K562 (cell line): ENCODE data around the gene DDX51. TPM values are rescaled to one million over a fixed set of nuclear protein-coding genes. Genes with fewer than 3 reads are reported as not detected.

Source experiments
- ATAC-seq: fragments of 200-7000 bp; cut with Tn5 transposase; 3 replicates; pipeline ENCODE4 v1.9.1; 2020; ENCODE audit warnings: moderate library complexity
- BruUV-seq: library from RNA; stranded (reverse); fragments of 400-500 nt; replicated peaks from 2 replicates; lab custom pipeline; 2021; lab: Mats Ljungman, UMichigan
- CTCF ChIA-PET: fragments of 300-600 bp; formaldehyde crosslinking; extraction: SDS; loops from one replicate; lab custom pipeline; 2021; ENCODE audit warnings: low intra/inter-chr PET ratio; lab: Yijun Ruan, JAX
- POLR2A ChIA-PET: fragments of 300-600, 350-650 bp; sonication (Branson Sonifier 250); formaldehyde crosslinking; extraction: SDS; loops from one replicate; lab custom pipeline; 2021; ENCODE audit warnings: antibody characterized with exemption, inconsistent platforms; lab: Yijun Ruan, JAX
- DNase-seq, 4 experiments: peaks; one replicate each; pipeline versions ENCODE4 v3.0.0 to v3.0.0-alpha.2; 2011 to 2018; ENCODE audit warnings: low spot score in 3 of 4, mixed read lengths in 3 of 4; ENCODE audit errors: extremely low read depth in 1 of 4
- FAIRE-seq: peaks from 2 replicates; lab custom pipeline; 2011; peaks lifted over from hg19 to GRCh38; lab: Jason Lieb, UNC
- H2AFZ ChIP-seq: 2 replicates; pipeline ENCODE4 v1.6.0; 2011; ENCODE audit warnings: low read depth, low read length, control low read depth, inconsistent platforms
- H3K27ac ChIP-seq: fragments of 200-600 bp; 3 replicates; pipeline ENCODE4 v1.8.0; 2011; ENCODE audit warnings: low read depth, mild to moderate bottlenecking, control low read depth, inconsistent platforms, low read length, moderate library complexity, mixed read lengths; ENCODE audit errors: extremely low read depth
- H3K27me3 ChIP-seq, 2 experiments: fragments of 300-600 bp in 1 of 2; 2 replicates in 1 of 2; 3 replicates in 1 of 2; pipeline versions ENCODE4 v1.6.0 to v1.8.0; 2011; ENCODE audit warnings: inconsistent platforms in 2 of 2, low read length in 2 of 2, mild to moderate bottlenecking in 1 of 2, mixed read lengths in 1 of 2, moderate library complexity in 1 of 2; ENCODE audit not compliant: control insufficient read depth in 2 of 2, insufficient read depth in 2 of 2
- H3K36me3 ChIP-seq: fragments of 300-600 bp; 3 replicates; pipeline ENCODE4 v1.8.0; 2011; ENCODE audit warnings: mild to moderate bottlenecking, low read length, inconsistent platforms; ENCODE audit not compliant: control insufficient read depth, insufficient read depth
- H3K4me1 ChIP-seq, 2 experiments: fragments of 200-600 bp in 1 of 2; replicated peaks in 1 of 2; 2 replicates in 1 of 2; 3 replicates in 1 of 2; pipeline versions ENCODE4 v1.5.1 to v1.8.0; 2011; ENCODE audit warnings: inconsistent platforms in 2 of 2, low read length in 2 of 2, mild to moderate bottlenecking in 1 of 2, mixed read lengths in 1 of 2, moderate library complexity in 1 of 2; ENCODE audit not compliant: control insufficient read depth in 2 of 2, insufficient read depth in 2 of 2
- H3K4me2 ChIP-seq: 2 replicates; pipeline ENCODE4 v1.6.1; 2011; ENCODE audit warnings: low read length, control low read depth, inconsistent platforms, mixed read lengths; ENCODE audit not compliant: insufficient read depth
- H3K4me3 ChIP-seq: fragments of 200-600 bp; sonication (generic), shearing (Covaris generic); 2 replicates; pipeline ENCODE4 v1.5.1; 2016; ENCODE audit warnings: control low read depth, inconsistent platforms
- H3K79me2 ChIP-seq: fragments of 200-600 bp; 3 replicates; pipeline ENCODE4 v1.8.0; 2011; ENCODE audit warnings: low read length, inconsistent platforms; ENCODE audit not compliant: control insufficient read depth, insufficient read depth
- H3K9ac ChIP-seq, 2 experiments: 2 replicates each; pipeline versions ENCODE4 v1.6.0 to v1.6.1; 2011; ENCODE audit warnings: low read depth in 2 of 2, low read length in 2 of 2, control low read depth in 1 of 2, inconsistent platforms in 1 of 2, mild to moderate bottlenecking in 1 of 2, mixed read lengths in 1 of 2; ENCODE audit not compliant: insufficient read depth in 1 of 2
- H3K9me1 ChIP-seq: one replicate; pipeline ENCODE4 v1.6.0; 2011; ENCODE audit warnings: inconsistent platforms, mild to moderate bottlenecking, low read length, moderate library complexity; ENCODE audit not compliant: control insufficient read depth, insufficient read depth
- H3K9me3 ChIP-seq: replicated peaks from 2 replicates; pipeline ENCODE4 v1.5.1; 2011; ENCODE audit warnings: low read depth, low read length, inconsistent platforms; ENCODE audit not compliant: control insufficient read depth, insufficient read depth
- H4K20me1 ChIP-seq: replicated peaks from 2 replicates; pipeline ENCODE4 v1.6.1; 2011; ENCODE audit warnings: low read length, inconsistent platforms, mixed read lengths; ENCODE audit not compliant: control insufficient read depth, insufficient read depth
- BRD9 ChIP-seq: fragments of 450-650 bp; IDR thresholded peaks from 2 replicates; pipeline ENCODE4 v1.6.1; 2018; ENCODE audit warnings: low read depth; ENCODE audit not compliant: partially characterized antibody
- CEBPG ChIP-seq, 3 experiments: fragments of 200-800 bp in 1 of 3; sonication (Bioruptor generic) in 1 of 3; sonication (generic) in 1 of 3; formaldehyde crosslinking in 1 of 3; IDR thresholded peaks in 2 of 3; conservative IDR thresholded peaks in 1 of 3; 2 replicates each; pipeline versions ENCODE4 v1.6.1 to v1.8.0; 2016 to 2022; ENCODE audit warnings: missing compliant biosample characterization in 2 of 3, missing genetic modification characterization in 2 of 3, mild to moderate bottlenecking in 1 of 3, missing genetic modification reagents in 1 of 3
- CREBBP ChIP-seq: IDR thresholded peaks from one replicate; pipeline ENCODE4 v1.6.1; 2012; ENCODE audit warnings: low read depth, mild to moderate bottlenecking, control low read depth, inconsistent platforms, low read length
- ELF2 ChIP-seq: fragments of 250-450 bp; sonication (Bioruptor Pico); IDR thresholded peaks from 2 replicates; pipeline ENCODE4 v1.5.0; 2021; ENCODE audit warnings: mild to moderate bottlenecking
- LEF1 ChIP-seq: fragments of 450-650 bp; IDR thresholded peaks from 2 replicates; pipeline ENCODE4 v1.6.1; 2016; ENCODE audit warnings: mild to moderate bottlenecking
- ZBTB5 ChIP-seq: fragments of 450-650 bp; IDR thresholded peaks from 2 replicates; pipeline ENCODE4 v1.6.1; 2017; ENCODE audit warnings: antibody characterized with exemption
- ZKSCAN3 ChIP-seq: fragments of 250-450 bp; sonication (Bioruptor Pico); IDR thresholded peaks from 2 replicates; pipeline ENCODE4 v1.4.0; 2020
- ZNF12 ChIP-seq: sonication (generic); formaldehyde crosslinking; IDR thresholded peaks from 2 replicates; pipeline ENCODE4 v1.4.0; 2020; ENCODE audit warnings: mild to moderate bottlenecking, missing genetic modification reagents
- ZNF24 ChIP-seq: fragments of 450-650 bp; IDR thresholded peaks from 2 replicates; pipeline ENCODE4 v1.6.1; 2016
- WGBS: fragments of 100-300 bp; shearing (Covaris generic); methylation state at CpG from one replicate; pipeline ENCODE4 v1.1.6; 2016; ENCODE audit warnings: low coverage, mixed read lengths; ENCODE audit not compliant: insufficient coverage; ENCODE audit errors: missing lambda C conversion rate; 5-methylcytosine and 5-hydroxymethylcytosine counted together
- in situ Hi-C: fragments of 300-500 bp; cut with MboI; formaldehyde crosslinking; loops from 4 replicates; pipeline ENCODE4 v1.15.0; 2018; ENCODE audit warnings: inconsistent platforms, mixed read lengths
- intact Hi-C: fragments of 100-400 bp; cut with micrococcal nuclease; formaldehyde crosslinking; loops from 2 replicates; pipeline ENCODE4 v1.14.2; 2022
- polyA plus RNA-seq, 8 experiments: library from polyadenylated mRNA; depleted of rRNA in 4 of 8; stranded (reverse) in 5 of 8; unstranded in 3 of 8; fragments of >200 nt; fragmentation: Nextera tagmentation in 2 of 8; fragmentation: Illumina TruSeq in 1 of 8; extraction: Ambion mirVana in 2 of 8; extraction: Trizol in 1 of 8; gene quantifications; 2 replicates each; pipeline versions ENCODE4 v1.2.1 to v1.2.3, GENCODE V29; 2011 to 2014; ENCODE audit warnings: inconsistent platforms in 1 of 8, missing spikeins in 1 of 8
- total RNA-seq, 7 experiments: library from RNA; depleted of rRNA in 6 of 7; stranded (reverse); fragments of >200 nt in 6 of 7; fragmentation: Illumina TruSeq in 2 of 7; extraction: Trizol in 2 of 7; gene quantifications; 2 replicates each; pipeline versions ENCODE4 v1.2.1 to v1.2.3, GENCODE V29; 2011 to 2021; ENCODE audit warnings: low replicate concordance in 1 of 7
- TF ChIP-seq, protein P1 (sequence below), 3 experiments: fragments of 200-800 bp in 1 of 3; fragments of 250-450 bp in 1 of 3; fragments of 450-650 bp in 1 of 3; sonication (Bioruptor Pico) in 1 of 3; sonication (Bioruptor generic) in 1 of 3; formaldehyde crosslinking in 1 of 3; IDR thresholded peaks; 2 replicates each; pipeline versions ENCODE4 v1.6.1 to v1.8.0; 2016 to 2022; ENCODE audit warnings: mild to moderate bottlenecking in 2 of 3, missing genetic modification characterization in 2 of 3, missing compliant biosample characterization in 1 of 3, moderate library complexity in 1 of 3
- TF ChIP-seq, protein P2 (sequence below), 2 experiments: fragments of 450-650 bp; conservative IDR thresholded peaks; 2 replicates each; pipeline ENCODE4 v1.6.1; 2017; ENCODE audit warnings: mild to moderate bottlenecking in 2 of 2, moderate library complexity in 2 of 2
- TF ChIP-seq, protein P3 (sequence below): fragments of 450-650 bp; conservative IDR thresholded peaks from 2 replicates; pipeline ENCODE4 v1.6.1; 2016; ENCODE audit warnings: missing genetic modification characterization, low read depth, mild to moderate bottlenecking, missing compliant biosample characterization, moderate library complexity

The DDX51 gene
- total and polyA plus RNA-seq, 9 of the 15 experiments (the other 6 are each of a cell fraction or from before 2014, with no cell fraction given): 1.1 to 35.9 (median 12.4) TPM

DNA sequence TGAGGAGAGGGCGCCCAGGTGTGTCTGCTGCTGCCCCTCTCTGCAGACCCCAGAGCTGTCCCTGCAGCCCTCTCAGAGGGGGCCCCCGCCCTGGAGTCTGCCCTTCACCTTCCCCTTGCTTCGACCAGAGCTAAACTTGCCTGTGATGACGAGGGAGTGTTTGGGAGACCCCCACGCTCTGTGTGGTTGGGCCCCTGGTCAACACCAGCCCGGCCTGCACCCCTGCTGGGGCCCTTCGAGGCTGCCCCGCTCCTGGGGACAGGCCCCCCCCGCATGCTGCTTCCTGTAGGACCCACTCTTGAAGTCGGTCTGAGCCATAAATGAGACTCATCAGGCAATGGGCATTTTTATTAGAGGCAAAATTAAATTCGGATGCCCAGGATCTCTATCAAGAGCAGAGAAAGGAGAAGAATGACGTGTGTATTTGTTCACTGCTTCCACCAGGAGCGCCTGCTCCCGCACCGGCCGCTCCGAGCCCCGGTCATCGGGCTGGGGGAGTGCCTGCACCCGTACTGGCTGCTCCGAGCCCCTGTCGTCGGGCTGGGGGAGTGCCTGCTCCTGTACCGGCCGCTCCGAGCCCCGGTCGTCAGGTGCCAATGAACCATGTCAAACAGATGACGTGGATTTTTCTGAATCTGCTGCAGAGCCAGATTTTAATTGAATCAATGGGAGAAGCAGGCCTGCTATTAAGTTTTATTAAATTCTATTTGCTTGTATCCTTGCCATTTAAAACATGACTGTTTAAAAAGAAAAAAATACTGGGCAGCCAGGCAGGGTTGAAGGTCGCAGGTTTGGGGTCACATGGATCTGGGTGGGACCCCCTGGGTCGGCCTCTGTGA, 47.8 kb upstream of the DDX51 start:
- peaks cover 19% of the 10 kb centered on the region for H3K9me3 ChIP-seq
- H3K36me3 ChIP-seq: no peaks in the 10 kb centered on the region
- no peak overlapping the region for H3K4me2 ChIP-seq
- H2AFZ ChIP-seq: no peak overlapping the region
- no peak for ATAC-seq
- H3K9me1 ChIP-seq: no peaks in the 10 kb centered on the region
- in situ Hi-C loops: no loop called here
- H3K4me1 ChIP-seq: peaks cover 3 to 48% of the 10 kb centered on the region in 2 experiments; a peak in 2 of 5 replicates
- H3K27ac ChIP-seq: no peak overlapping the region
- H3K4me3 ChIP-seq: no peak overlapping the region
- ChIA-PET CTCF (no interaction called here), POLR2A (interaction anchor here (0.6 kb wide), 1 partner anchor 161 kb away, joined by 5 read pairs; no protein-coding TSS in a partner anchor)
- intact Hi-C loops: no loop called here
- no peak for DNase-seq
- BruUV-seq: no TSS peak
- H4K20me1 ChIP-seq: no peaks in the 10 kb centered on the region
- H3K27me3 ChIP-seq: peaks cover 22 to 65% of the 10 kb centered on the region in 2 experiments; a peak in 3 of 5 replicates
- FAIRE-seq: no peak
- WGBS: 4% methylated on average over 24 of the region's 31 CpGs
- no peak overlapping the region for H3K9ac ChIP-seq
- H3K79me2 ChIP-seq: no peaks in the 10 kb centered on the region
- TF ChIP-seq, protein P1, sequence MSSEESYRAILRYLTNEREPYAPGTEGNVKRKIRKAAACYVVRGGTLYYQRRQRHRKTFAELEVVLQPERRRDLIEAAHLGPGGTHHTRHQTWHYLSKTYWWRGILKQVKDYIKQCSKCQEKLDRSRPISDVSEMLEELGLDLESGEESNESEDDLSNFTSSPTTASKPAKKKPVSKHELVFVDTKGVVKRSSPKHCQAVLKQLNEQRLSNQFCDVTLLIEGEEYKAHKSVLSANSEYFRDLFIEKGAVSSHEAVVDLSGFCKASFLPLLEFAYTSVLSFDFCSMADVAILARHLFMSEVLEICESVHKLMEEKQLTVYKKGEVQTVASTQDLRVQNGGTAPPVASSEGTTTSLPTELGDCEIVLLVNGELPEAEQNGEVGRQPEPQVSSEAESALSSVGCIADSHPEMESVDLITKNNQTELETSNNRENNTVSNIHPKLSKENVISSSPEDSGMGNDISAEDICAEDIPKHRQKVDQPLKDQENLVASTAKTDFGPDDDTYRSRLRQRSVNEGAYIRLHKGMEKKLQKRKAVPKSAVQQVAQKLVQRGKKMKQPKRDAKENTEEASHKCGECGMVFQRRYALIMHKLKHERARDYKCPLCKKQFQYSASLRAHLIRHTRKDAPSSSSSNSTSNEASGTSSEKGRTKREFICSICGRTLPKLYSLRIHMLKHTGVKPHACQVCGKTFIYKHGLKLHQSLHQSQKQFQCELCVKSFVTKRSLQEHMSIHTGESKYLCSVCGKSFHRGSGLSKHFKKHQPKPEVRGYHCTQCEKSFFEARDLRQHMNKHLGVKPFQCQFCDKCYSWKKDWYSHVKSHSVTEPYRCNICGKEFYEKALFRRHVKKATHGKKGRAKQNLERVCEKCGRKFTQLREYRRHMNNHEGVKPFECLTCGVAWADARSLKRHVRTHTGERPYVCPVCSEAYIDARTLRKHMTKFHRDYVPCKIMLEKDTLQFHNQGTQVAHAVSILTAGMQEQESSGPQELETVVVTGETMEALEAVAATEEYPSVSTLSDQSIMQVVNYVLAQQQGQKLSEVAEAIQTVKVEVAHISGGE (CRISPR knock-in tag; IDR thresholded peaks at IDR 0.05): no peak
- TF ChIP-seq, protein P2, sequence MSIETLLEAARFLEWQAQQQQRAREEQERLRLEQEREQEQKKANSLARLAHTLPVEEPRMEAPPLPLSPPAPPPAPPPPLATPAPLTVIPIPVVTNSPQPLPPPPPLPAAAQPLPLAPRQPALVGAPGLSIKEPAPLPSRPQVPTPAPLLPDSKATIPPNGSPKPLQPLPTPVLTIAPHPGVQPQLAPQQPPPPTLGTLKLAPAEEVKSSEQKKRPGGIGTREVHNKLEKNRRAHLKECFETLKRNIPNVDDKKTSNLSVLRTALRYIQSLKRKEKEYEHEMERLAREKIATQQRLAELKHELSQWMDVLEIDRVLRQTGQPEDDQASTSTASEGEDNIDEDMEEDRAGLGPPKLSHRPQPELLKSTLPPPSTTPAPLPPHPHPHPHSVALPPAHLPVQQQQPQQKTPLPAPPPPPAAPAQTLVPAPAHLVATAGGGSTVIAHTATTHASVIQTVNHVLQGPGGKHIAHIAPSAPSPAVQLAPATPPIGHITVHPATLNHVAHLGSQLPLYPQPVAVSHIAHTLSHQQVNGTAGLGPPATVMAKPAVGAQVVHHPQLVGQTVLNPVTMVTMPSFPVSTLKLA (conservative IDR thresholded peaks at IDR 0.05): no peak
- TF ChIP-seq CEBPG (CRISPR knock-in tag; IDR thresholded peaks at IDR 0.05) (no peak), CEBPG (tag; conservative IDR thresholded peaks at IDR 0.05 in 1 of 2, IDR thresholded peaks at IDR 0.05 in 1 of 2) (no peak), ELF2 (no peak), CREBBP (no peak), ZNF12 (CRISPR knock-in tag) (no peak), ZKSCAN3 (CRISPR knock-in tag) (no peak), BRD9 (no peak), ZBTB5 (no peak), LEF1 (no peak), ZNF24 (no peak)
- TF ChIP-seq, protein P3, sequence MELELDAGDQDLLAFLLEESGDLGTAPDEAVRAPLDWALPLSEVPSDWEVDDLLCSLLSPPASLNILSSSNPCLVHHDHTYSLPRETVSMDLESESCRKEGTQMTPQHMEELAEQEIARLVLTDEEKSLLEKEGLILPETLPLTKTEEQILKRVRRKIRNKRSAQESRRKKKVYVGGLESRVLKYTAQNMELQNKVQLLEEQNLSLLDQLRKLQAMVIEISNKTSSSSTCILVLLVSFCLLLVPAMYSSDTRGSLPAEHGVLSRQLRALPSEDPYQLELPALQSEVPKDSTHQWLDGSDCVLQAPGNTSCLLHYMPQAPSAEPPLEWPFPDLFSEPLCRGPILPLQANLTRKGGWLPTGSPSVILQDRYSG (tag): no peak
